Stimulated activated CD4-positive, alpha-beta T cell treated with anti-CD3 and anti-CD28 coated beads, TNF-alpha, amount 100 ng/mL, for 48 hours (primary cell): ENCODE measurements around the gene NFE2L2.
"Not testable (repeated sequence)": the region's sequence is repeated elsewhere in the genome, so short reads cannot be mapped to it uniquely, and the experiment has no call there.

Source experiments
- DNase-seq, 3 donors: peaks; one replicate each; pipeline ENCODE4 v3.0.0-alpha.2; 2020; ENCODE audit warnings: low read depth in 3 of 3

The NFE2L2 gene

DNA sequence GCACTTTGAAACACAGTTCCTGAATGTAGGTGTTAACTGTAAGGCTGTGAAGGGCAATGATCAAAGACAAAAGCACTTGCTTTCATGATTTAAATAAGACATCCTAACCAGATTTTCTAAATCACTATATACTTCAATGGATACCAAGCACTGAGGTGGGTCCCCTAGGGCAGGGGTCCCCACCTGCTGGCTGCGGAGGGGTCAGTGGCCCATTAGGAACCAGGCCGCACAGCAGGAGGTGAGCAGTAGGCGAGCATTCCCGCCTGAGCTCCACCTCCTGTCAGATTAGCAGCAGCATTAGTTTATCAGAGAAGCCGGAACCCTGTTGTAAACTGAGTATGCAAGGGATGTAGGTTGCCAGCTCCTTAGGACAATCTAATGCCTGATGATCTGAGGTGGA lies 7.1 kb downstream of the NFE2L2 start:
- no peak for DNase-seq

DNA sequence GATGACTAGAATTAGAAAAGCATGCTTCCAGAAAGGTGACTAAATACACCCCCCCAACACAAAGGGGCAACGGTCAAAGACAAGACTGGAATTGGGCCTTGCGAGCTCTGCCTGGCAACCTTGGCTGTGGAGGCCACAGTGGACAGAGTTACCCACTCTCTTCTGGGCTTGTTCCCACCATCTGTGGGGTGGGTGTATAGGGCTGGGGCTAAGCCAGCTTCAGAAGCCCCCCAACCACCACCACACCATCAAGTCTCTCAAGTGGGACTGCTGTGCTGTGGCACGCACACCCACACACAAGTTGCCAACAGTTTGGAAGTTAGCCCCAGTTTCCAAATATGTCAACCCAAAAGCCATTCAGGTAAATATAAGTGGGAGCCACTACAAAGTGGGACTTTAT lies 7.8 kb downstream of the NFE2L2 start:
- DNase-seq = no peak

GRCh38 chr2:177256026-177256425 lies 8.5 kb downstream of the NFE2L2 start:
- DNase-seq = no peak

- DNase-seq = no peak
These were observed 9.3 kb downstream of the NFE2L2 start for GRCh38 chr2:177255227-177255601.

GRCh38 chr2:177254433-177255226 lies 9.9 kb downstream of the NFE2L2 start:
- DNase-seq = no peak

DNA sequence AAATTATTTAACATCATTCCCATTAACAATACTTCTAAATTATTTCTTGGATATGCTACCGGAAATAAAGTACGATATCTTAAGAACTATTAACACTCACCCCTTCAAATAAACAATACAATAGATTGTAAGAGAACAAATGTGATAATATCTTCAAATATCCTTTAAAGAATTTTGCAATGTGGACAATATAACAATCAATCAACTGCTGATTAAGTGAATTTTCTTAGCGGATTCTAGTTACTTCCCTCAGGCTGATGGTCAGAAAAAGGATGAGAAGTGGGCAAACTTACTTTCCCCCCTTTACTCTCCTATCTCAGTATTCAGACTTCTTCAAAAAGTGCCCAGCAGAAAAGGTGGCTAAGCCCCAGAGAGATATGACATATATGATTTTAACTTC lies 10.8 kb downstream of the NFE2L2 start:
- no peak for DNase-seq

DNA sequence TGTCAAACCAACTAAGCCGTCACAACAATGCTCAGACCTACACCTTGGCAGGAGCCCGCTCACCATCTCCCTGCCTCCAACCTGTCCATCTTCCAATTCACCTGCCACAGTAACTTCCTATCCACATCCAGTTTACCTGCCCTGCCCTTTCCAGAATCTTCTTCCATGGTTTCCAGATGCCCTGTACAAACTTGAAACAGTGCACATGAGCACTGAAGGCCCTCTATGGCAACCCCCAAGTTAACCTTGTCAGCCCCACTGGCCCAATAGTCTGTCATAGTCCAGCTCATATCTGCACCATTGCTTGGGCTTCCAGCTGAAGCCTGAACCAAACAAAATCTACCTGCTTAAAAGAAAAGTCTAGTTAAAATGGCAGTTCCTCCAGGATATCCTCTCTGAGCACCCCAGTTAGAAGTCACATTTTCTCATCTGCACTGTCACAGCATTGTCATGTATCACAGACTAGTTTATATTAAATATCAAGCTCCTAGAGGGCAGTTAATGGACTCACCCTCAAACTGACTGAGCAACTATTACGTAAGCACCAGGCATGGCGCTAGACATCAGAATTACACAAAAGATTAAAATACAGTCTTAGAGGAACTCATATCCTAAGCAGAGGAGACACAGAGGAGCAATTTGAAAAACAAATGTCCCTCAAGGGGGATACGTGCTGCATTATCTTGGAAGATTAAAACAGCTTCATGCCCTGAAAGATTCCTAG lies 11.6 kb downstream of the NFE2L2 start:
- no peak for DNase-seq

DNA sequence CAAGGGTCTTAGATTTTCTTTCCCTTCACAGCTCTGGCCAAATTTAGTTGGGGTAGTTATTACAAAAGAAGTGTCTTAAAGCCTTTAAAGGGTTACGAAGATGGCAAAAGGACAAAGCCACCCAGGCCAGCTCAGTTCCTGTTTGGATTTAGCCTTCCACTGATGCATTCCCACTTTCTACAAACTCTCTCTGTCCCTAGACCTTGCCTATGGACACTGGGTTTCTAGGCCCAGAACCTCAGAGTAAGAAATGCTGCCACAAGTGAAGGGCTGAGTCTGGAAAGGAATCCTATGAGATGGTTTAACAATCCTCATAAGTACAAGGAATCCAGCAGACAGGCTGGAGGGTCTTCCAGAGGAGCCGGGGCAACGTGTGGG lies 13.4 kb downstream of the NFE2L2 start:
- no peak for DNase-seq

GRCh38 chr2:177250461-177250860 lies 14.1 kb downstream of the NFE2L2 start:
- DNase-seq = no peak

- no peak for DNase-seq
These were observed 15.5 kb downstream of the NFE2L2 start for GRCh38 chr2:177249038-177249437.

DNA sequence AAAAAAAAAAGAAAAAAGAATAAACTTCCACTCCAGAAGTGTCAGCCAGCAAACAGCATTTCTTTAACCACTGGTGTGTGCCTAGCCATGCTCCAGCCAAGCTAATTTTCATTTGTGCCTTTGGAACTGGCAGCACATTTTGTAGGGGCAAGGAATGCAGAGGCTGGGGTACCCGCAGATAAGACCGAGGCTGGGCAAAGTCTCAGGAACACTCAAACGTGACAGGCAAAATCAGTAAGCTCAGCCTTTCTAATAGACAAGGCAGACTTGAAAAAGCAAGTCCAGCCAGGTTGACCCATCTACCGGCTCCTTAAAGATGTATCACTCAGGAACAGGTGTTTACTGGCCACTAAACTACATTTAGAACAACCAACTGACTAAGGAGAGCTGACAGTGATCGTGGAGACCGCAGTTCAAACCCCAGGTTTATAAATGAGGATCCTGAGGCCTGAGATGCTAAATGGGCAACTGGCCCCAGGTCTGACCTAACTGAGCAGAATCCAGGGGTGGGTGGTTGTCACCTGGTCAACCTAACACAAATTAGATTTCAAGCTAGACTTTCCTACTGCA lies 16.7 kb downstream of the NFE2L2 start:
- no peak for DNase-seq

- DNase-seq = not testable (repeated sequence)
These were observed 17.9 kb downstream of the NFE2L2 start for GRCh38 chr2:177246523-177247030.

GRCh38 chr2:177246000-177246399 lies 18.5 kb downstream of the NFE2L2 start:
- no peak for DNase-seq

DNA sequence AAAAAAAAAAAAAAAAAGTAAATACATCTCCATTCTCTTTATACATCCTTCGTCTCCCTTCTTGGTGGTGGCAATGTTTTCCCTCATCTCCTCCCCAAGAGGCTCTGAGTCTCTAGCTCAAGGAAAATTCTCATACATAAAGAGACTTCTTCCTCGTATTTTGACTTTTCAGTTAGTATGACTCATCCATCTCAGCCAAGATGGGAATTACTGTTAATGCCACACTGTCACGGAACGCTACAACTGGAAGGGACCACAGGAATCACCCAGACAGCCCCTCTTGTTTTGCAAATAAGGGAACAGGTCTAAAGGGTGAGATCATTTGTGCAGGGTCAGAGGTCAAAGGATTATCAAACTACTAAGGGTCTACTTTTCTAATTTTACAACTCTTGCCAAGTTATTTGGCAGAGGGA lies 19.5 kb downstream of the NFE2L2 start:
- no peak for DNase-seq

- no peak for DNase-seq
These were observed 20.2 kb downstream of the NFE2L2 start for GRCh38 chr2:177244244-177244771.

DNA sequence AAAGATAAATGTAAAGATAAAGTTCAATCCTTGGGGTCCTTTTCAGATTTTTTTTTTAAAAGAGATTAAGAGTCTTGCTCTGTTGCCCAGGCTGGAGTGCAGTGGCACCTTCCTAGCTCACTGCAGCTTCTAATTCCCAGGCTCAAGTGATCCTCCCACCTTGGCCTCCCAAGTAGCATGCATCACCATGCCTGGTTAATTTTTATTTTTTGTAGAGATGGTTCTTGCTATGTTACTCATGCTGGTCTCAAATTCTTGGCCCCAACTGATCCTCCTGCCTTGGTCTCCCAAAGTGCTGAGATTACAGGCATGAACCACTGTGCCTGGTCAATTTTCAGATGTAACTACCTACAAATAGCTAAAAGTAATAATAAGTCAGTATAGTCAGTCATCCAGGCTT lies 21.1 kb downstream of the NFE2L2 start:
- no peak for DNase-seq

- no peak for DNase-seq
These were observed 21.5 kb downstream of the NFE2L2 start for GRCh38 chr2:177243073-177243472.

DNA sequence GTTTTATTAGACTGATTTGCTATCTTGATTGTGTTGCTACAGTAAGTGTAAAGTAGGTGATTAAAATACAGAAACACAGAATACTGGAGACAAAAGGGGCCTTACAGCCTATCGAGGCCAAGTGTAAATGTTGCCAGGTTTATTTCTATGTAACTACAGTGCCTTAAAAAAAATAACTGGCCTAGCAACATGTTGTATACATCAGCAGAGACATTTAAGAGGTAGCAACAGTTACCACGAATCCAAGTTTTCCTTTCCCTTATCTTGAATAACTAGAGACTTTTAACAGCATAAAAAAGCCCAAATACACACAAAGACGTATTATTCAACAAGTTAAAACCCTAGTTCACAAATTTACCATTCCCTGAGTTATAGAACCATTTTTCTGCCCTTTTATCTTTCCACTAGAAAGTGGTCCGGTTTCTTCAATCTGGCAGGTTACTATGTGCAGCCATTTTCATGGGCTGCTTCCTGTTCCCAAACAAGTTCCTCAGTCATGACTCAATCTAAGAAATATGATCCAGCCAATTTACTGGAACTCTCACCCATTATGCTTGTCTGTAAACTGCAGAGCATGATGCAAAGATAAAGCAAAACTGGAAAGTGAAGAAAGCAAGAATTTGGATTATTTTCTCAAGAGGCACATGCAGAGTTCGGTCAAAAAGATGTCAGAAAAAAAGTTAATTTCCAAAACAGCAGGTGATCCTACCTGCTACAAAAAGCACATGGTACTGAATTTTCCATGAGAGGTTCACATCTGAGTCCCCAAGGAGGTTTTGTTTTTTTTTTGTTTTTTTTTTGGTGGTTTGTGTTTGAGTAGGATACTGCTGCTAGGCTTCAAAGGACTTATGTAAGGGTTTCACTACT lies 22.2 kb downstream of the NFE2L2 start:
- DNase-seq = no peak

DNA sequence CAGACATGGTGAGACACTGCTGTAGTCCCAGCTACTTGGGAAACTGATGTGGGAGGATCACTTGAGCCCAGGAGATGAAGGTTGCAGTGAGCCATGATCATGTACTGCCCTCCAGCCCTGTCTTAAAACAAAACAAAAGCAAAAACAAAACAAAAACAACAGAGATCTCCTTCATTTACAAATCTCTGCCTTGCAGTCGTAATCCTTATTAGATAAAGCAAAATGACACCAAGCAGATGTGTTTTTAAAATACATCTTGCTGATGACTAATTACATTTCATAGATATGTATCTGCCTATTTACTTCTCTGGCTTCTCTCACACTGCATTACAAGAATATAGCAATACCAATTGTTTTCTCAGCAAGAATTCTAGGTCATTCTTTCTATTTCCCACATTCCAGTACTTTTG lies 22.8 kb downstream of the NFE2L2 start:
- DNase-seq = no peak

GRCh38 chr2:177239932-177240630 lies 24.4 kb downstream of the NFE2L2 start:
- DNase-seq = no peak

DNA sequence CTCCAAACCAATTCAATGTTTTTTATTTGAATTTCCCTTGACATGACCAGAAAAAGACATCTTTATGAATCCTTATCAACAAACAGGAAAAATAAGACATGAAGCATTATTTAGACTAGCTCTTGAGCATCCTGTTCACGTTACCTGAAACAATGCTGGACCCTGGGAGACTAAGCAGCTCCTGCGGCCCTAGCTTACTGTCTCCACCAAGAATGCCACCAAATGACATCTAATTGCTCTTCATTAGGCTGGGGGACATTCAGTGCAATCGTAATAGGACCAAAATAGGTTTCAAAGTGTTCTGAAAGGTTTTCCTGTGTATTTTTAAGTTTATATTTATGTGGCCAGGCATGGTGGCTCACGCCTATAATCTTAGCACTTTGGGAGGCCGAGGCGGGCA lies 25.5 kb downstream of the NFE2L2 start:
- DNase-seq = no peak
